ENCODE results near the gene CMC2.

Gene CMC2

GRCh38 chr16:80931801-80932707 lies 74.6 kb downstream of the CMC2 start:
- TF ChIP-seq REST (IDR thresholded peaks at IDR 0.05; ENCODE audit: insufficient read depth in 1 of 2, low read depth in 2 of 2, low read length in 2 of 2) (no peak), FOXP2 (optimal IDR thresholded peaks at IDR 0.05; ENCODE audit: borderline replicate concordance, extremely low read depth, extremely low read length, insufficient read depth) (no peak), SIN3A (IDR thresholded peaks at IDR 0.05; ENCODE audit: borderline replicate concordance, insufficient read depth, low read length) (no peak), TAF1 (IDR thresholded peaks at IDR 0.05; ENCODE audit: borderline replicate concordance, insufficient read depth, low read length) (no peak), POLR2AphosphoS5 (IDR thresholded peaks at IDR 0.05; ENCODE audit: low read depth, low read length) (no peak)

- no peak for TF ChIP-seq POLR2AphosphoS5 (IDR thresholded peaks at IDR 0.05; ENCODE audit: low read depth, low read length)
- TF ChIP-seq REST (IDR thresholded peaks at IDR 0.05; ENCODE audit: insufficient read depth in 1 of 2, low read depth in 2 of 2, low read length in 2 of 2), result no peak
- TF ChIP-seq TAF1 (IDR thresholded peaks at IDR 0.05; ENCODE audit: borderline replicate concordance, insufficient read depth, low read length), result no peak
- TF ChIP-seq SIN3A (IDR thresholded peaks at IDR 0.05; ENCODE audit: borderline replicate concordance, insufficient read depth, low read length), result no peak
- TF ChIP-seq FOXP2 (optimal IDR thresholded peaks at IDR 0.05; ENCODE audit: borderline replicate concordance, extremely low read depth, extremely low read length, insufficient read depth), result no peak
Observed at GRCh38 chr16:80924372-80924978, 82.2 kb downstream of the CMC2 start.

- no peak for TF ChIP-seq REST (IDR thresholded peaks at IDR 0.05; ENCODE audit: insufficient read depth in 1 of 2, low read depth in 2 of 2, low read length in 2 of 2)
- TF ChIP-seq SIN3A (IDR thresholded peaks at IDR 0.05; ENCODE audit: borderline replicate concordance, insufficient read depth, low read length), result no peak
- no peak for TF ChIP-seq POLR2AphosphoS5 (IDR thresholded peaks at IDR 0.05; ENCODE audit: low read depth, low read length)
- no peak for TF ChIP-seq FOXP2 (optimal IDR thresholded peaks at IDR 0.05; ENCODE audit: borderline replicate concordance, extremely low read depth, extremely low read length, insufficient read depth)
- TF ChIP-seq TAF1 (IDR thresholded peaks at IDR 0.05; ENCODE audit: borderline replicate concordance, insufficient read depth, low read length), result no peak
Observed at GRCh38 chr16:80923356-80923755, 83.3 kb downstream of the CMC2 start.
